HG03354 (cell line): ENCODE results near the gene PPP4R2.

Source experiments
- ATAC-seq: cut with Tn5 transposase; IDR thresholded peaks from one replicate; pipeline ENCODE4 v1.9.1; 2021; ENCODE audit warnings: mild to moderate bottlenecking; ENCODE audit not compliant: unreplicated experiment, poor library complexity, severe bottlenecking

The PPP4R2 gene

GRCh38 chr3:72996473-72997333 is at the start of gene PPP4R2:
PPP4R2 (plus strand) TSS chr3:72996811; CDS start chr3:72997038, 227 bp downstream.
- ATAC-seq: peak; percentile 86

- ATAC-seq: no peak
Measured at GRCh38 chr3:72947715-72948490, 48.7 kb upstream of the PPP4R2 start.

- no peak for ATAC-seq
Measured at GRCh38 chr3:72949016-72949415, 47.6 kb upstream of the PPP4R2 start.

- ATAC-seq: no peak
Measured at GRCh38 chr3:72950372-72950771, 46.2 kb upstream of the PPP4R2 start.

GRCh38 chr3:72950801-72951200 is 45.8 kb upstream of the PPP4R2 start:
- no peak for ATAC-seq

- no peak for ATAC-seq
Measured at GRCh38 chr3:72951259-72951722, 45.3 kb upstream of the PPP4R2 start.

- no peak for ATAC-seq
Measured at GRCh38 chr3:72953325-72953956, 43.2 kb upstream of the PPP4R2 start.

- no peak for ATAC-seq
Measured at GRCh38 chr3:72957297-72957696, 39.3 kb upstream of the PPP4R2 start.

- ATAC-seq: no peak
Measured at GRCh38 chr3:72959336-72959735, 37.3 kb upstream of the PPP4R2 start.

GRCh38 chr3:72960812-72961518 is 35.6 kb upstream of the PPP4R2 start:
- ATAC-seq: no peak

- ATAC-seq: no peak
Measured at GRCh38 chr3:72961752-72962151, 34.9 kb upstream of the PPP4R2 start.

GRCh38 chr3:72962317-72962716 is 34.3 kb upstream of the PPP4R2 start:
- ATAC-seq: no peak

GRCh38 chr3:72964633-72965032 is 32.0 kb upstream of the PPP4R2 start:
- ATAC-seq: no peak

GRCh38 chr3:72968266-72968664 is 28.3 kb upstream of the PPP4R2 start:
- ATAC-seq: no peak

GRCh38 chr3:72969766-72970165 is 26.8 kb upstream of the PPP4R2 start:
- no peak for ATAC-seq

GRCh38 chr3:72970942-72971341 is 25.7 kb upstream of the PPP4R2 start:
- ATAC-seq: no peak

- ATAC-seq: no peak
Measured at GRCh38 chr3:72972706-72973030, 23.9 kb upstream of the PPP4R2 start.

- ATAC-seq: no peak
Measured at GRCh38 chr3:72973031-72973723, 23.4 kb upstream of the PPP4R2 start.

GRCh38 chr3:72973786-72974185 is 22.8 kb upstream of the PPP4R2 start:
- no peak for ATAC-seq
